NCI-H2196 (cell line): Measurements from ENCODE around the gene LDLRAD4.

Experiments
- DNase-seq: peaks from one replicate; lab custom pipeline; 2025; ENCODE audit not compliant: unreplicated experiment; lab: John Stamatoyannopoulos, UW

LDLRAD4 gene

DNA sequence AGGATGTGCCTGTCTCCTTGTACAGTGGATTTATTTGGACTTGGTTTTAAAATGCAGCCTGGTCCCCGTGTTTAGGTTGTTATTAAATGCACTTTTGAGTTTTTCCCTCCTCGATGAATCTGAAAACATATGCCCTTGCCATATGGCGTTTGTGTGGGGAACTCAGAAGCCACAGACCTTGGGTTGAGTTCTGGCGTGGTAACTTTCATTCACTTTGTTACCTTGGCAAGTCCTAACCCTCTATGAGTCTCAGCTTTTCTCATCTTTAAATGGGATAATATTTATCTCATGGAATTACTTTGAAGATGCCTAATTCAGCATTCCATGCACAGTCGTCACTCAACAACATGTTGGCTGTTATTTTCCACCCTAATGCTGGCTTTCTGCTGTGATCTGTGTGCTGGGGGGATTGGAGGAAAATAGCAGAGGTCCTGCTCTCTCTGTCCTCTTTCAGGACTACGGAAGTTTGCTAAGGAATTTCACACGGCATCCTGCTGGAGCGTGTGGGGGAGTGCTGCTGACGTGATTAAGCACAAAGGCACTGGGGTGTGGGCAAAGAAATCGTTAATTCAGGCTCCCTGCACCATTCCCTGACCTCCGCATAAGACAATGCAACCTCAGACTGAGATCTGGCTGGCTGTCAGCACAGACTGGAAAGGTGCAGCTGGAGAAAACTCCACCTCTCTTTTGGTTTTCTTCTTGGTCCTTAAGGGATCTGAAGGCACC, 61.7 kb downstream of the LDLRAD4 start:
- DNase-seq = no peak

DNA sequence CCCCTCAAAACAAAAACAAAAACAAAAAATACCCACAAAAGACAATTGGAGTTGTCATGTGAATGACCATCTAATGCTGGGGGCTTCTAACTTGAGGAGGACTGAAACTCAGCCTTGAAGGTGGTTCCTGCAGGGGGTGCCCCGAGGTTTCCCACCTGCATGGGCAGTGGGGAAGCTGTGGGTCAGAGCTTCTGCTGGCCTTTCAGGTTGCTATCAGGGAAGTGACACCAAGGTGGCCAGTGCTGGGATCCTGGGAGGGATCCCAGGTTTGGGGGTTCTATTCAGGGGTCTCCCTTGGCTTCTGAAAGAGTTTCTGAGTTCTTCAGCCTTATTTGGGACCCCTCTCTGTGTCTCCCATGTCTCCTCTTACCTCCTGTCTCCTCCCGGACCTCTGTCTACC, 62.8 kb downstream of the LDLRAD4 start:
- no peak for DNase-seq

DNA sequence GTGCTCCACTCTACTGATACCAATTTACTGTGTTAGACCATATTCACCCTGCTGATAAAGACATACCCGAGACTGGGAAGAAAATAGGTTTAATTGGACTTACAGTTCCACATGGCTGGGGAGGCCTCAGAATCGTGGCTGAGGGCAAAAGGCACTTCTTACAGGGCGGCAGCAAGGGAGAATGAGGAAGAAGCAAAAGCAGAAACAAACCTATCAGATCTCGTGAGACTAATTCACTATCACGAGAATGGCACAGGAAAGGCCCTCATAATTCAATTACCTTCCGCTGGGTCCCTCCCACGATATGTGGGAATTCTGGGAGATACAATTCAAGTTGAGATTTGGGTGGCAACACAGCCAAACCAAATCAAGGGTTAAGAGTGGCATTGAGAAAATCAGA, 65.2 kb downstream of the LDLRAD4 start:
- no peak for DNase-seq

DNA sequence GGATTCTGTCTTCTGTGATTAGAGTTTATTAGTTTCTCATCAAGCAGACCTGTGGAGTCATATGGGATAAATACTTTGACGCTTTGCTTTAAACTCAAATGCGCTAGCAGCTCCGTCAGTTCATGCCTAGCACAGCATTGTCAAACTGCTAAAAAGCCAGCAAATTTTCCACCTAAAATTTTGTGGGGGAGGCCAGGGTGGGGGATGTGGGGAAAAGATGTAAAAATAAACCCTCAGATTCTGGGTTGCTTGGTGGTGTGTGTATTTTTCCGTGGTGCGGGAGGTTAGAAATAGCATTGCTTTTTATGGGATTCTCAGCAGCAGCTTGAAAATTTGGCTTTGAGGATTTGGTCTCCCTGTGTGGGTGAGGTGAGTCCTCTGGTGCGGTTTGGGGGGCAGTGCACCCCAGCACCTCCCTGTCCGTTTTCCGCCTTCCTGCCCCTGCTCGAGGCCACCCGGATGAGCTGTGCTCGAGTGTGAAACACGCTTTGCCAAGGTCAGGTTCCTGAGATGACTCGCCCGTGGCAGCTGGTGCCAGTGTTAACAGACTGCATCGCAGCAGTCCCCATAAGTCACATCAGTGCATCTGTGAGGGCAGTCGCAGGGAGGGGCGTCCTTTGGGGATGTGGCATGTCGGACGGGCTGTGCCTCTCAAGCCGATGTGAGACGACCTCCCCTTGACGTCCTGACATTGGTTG, 65.9 kb downstream of the LDLRAD4 start:
- DNase-seq = no peak

DNA sequence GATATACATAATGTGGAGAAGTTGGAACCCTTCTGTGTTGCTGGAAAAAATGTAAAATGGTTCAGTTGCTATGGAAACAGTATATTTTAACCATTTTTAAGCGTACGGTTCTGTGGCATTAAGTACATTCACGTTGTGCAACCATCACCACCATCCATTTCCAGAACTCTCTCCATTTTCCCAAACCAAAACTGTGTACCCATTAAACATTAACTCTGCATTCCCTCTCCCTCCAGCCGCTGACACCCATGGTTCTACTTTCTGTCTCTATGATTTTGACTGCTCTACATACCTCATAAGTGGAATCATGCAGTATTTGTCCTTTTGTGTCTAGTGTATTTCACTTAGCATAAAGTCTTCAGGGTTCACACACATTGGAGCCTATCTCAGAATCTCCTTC, 67.3 kb downstream of the LDLRAD4 start:
- no peak for DNase-seq

DNA sequence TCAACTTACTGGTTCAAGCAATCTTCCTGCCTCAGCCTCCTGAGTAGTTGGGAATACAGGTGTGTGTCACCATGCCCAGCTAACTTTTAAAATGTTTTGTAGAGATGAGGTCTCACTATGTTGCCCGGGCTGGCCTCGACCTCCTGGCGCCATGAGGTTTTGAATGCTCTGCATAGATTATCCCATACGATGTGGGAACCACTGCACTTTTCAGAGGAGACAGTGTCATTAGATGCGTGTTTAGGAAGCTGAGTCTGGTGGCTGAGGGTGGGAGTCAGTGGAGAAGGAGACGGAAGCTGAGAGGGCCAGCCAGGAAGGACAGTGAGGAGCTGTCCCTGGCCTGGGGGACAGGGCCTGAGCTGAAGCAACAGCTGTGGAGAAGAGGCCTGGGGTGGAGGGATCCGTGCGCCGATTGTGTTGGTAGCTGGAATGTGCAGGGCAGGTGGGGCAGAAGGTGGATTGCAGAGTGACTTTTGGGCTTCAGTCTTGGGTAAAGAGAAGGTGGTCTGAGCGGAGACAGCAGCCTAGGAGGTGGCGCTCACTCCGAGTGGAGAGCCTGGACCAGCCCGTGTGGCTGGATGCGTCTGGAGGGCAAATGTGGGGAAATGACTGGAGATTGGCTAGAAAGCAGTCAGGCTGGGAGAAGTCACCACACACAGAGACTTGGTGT, 68.0 kb downstream of the LDLRAD4 start:
- DNase-seq = no peak

DNA sequence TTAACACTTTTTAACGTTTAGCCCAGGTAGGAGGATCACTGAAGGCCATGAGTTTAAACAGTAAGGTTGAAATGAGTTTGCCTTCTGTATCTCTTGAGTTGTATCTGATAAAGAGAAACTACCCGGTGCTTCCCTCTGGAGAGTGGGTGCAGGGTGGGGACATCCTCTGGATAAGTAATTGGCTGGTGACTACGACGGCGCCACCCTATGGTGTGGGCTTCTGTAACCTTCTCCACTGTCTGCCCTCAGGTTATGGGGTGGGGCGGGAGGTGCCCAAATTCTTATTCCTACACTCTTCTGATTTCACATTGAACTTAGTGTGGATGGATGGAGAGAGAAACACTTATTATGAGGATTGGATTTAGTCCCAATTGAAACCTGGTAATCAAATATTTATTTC, 68.8 kb downstream of the LDLRAD4 start:
- DNase-seq = no peak

DNA sequence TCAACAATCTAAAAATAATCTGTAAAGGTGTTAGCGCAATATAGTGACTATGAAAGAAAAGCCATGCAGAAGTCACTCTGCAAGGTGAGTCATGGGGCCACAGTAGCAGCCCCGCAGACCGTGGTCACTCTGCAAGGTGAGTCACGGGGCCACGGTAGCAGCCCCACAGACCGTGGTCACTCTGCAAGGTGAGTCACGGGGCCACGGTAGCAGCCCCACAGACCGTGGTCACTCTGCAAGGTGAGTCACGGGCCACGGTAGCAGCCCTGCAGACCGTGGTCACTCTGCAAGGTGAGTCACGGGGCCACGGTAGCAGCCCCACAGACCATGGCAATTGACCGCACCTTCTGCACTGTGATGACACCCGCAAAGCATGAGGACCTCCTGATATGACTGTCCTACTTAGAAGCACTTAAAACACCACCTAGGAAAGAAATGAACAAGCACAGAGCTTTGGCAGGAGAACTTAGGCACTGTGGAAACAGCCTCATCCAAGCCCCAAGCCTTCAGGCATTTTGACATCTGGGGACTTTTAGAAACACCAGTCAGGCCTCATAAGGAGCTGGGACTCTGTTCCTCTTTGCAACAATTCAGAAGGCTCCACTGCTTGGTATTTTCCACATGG, 70.1 kb downstream of the LDLRAD4 start:
- no peak for DNase-seq

DNA sequence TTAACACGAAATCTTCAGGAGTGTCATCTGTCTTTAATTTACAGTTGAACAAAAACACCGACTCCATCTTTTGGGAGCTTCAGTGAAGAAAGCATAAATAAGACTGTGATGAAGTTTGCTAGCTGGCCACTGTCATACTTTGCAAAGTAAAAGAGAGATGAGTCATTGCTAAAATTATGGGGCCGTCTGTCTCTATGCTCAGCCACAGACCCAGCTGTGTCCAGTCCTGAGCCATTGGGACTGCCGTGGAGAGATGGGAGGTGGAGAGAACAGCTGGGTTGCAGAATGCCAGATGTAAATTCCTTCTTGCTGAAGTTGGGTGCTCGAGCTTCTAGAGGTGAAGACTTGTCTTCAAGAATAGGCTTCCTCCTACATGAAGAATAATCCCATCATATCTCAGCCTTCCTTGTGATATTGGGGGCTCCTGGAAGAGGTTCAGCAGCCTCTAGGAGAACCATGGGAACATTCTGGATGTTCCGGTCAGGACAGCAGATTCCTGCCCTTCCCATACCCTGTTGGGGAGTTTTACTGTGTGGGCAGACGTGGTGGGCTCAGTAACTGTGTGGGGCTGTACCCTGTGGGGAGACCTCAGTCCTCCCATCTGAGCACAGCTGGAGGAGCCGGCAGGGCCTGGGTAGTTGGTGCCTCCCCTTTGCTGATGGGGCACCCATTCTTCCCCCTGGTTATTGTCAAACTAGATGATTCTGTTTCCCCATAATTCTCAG, 71.1 kb downstream of the LDLRAD4 start:
- no peak for DNase-seq

DNA sequence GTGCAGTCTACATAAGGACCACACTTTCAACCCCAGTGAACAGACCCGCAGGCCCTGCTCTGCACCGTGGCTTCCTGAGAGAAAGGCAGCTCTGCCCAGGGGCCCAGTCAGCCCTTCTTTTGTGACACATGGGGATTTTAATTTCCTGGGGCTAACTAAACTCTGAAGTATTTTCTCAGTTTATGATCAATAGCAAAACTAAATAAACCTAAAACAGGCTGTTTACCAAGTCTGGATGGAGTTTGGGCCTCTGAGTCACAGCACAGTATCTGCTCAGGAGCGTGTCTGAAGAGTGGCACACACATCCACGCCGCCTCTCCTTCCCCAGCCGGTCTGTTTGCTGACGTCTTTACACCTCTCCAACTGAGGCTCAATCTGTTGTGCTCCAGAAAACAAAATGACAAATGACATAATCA, 72.3 kb downstream of the LDLRAD4 start:
- DNase-seq = no peak

DNA sequence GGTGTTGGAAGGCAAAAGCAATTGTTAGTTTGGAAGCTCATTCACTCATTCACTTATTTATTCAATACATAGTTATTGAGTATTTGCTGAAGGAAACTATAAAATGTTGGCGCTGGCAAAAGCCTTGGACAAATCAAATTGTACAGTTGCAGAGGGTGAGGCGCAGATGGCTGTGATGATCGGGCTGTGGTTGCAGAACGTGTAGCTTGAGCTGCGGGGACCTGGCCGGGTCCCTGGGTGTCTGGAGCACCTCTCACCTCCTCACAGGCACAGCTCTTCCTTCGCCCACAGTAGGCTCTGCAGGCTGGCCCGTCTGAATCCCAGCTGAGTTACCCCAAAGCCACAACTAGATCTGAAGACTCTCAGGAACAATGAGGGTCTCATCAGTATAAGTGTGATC, 72.7 kb downstream of the LDLRAD4 start:
- DNase-seq = no peak

DNA sequence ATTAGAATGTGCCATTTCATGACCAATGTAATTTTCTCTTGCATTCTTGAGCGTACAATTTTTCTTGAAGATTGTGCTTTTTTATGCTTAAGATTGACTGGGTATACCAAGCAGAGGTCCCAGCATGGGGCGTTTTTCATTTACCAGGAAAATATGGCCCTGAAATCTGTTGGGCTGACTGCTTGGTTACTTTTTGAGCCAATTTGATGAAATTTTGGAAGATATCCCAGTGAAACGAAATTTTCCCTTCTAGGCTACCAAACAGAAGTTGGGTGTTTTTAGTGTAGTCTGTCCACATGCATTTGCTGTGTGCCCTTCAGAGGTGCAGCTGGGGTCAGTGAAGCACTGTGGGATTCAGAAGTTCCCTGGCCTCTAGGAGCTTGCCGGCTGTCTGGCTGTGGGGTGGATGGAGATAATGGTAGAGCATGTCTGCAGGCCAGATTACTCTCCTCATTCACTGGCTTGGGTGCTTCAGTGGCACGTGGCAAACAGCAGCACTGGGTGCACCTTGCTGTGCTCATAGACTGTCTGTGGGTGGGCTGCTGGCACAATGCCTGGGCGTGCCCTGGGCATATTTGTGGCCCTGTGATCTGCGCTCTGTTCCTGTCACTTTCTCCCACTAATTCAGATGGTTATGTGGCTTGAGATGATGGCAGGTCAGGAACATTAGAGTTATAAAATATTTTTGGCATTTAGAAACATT, 73.3 kb downstream of the LDLRAD4 start:
- no peak for DNase-seq

DNA sequence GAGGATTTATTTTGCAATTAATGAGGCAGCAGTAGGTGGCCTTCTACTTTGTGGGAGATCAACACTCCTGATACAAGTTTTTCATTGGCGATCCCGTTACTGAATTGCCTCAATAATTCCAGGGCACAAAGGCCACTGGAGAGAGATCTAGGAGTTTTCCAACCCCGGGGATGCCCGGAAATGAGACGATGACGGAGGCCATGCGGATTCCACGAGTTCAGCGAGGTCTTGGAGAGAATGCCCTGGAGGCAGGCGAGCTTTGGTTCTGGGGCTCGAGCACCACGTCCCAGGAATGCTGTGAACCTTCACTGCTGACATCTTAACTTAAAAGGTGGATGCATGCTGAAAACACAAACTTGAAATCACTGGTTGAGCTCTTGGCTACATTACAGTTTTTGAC, 74.2 kb downstream of the LDLRAD4 start:
- no peak for DNase-seq

DNA sequence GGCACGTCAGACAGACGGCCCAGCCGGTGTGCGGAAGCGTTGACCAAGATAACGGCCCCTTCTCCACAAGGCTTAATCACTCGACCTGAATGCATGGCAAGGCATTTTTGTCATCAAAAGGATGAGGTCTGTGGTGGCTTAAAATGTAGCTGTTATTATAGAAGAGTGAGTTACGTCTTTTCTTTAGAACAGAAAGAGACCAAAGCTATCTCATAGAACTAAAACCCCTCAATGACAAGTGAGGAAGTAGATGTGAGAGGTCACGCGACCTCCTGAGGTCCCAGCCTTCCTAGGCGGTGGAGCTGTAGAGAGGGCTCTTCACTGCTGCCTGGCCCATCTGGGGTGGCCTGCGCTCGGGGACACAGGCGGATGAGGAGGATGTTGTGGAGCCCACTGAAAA, 75.7 kb downstream of the LDLRAD4 start:
- no peak for DNase-seq

DNA sequence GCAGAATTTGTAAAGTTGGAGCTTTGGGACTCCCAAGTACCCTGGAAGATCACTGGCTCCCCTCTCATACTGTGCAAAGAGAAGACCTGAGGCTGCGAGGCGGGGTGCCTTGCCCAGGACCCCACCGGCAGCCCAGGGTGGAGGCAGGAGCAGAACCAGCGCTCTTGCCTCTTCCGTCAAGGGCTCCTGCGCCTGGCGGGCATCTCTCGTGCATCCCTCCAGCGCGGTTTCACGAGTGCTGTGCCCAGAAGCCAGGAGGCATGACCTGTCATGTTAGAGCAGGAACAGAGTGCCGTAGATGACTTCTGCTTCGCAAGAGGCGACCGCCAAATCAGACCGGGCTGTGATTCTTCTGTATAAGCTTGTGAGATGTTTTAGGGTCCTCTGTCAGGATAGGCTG, 77.3 kb downstream of the LDLRAD4 start:
- no peak for DNase-seq

DNA sequence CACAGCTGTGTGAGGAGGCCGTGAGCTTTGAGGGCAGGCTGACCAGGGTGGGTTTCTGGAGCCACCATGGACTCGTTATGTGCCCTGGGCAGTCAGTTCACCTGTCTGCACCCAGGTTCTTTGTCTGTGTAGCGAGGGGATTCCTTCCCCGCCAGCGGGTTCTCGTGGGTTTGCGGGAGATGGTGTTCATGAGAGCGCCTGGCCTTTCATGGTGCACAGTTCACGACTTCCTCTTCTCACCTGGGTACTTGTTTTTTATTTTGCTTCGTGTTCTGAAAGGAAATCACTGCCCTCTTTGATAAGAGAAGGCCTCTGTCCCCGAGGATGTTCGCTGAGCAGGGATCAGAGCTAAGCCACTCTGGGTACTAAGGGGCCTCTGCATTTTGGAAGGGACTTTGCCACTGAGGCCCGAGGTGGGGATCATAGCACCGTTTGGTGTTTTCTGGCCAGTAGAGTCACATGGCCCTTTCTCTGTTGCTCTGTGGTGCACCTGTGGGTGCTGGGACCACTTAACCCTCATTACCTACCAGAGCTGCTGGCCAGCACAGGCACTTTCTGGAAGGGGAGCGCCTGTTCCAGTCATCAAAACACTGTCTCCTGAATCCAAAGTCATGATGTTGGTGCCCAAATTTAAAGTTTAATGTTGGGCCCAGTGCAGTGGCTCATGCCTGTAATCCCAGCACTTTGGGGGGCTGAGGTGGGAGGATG, 78.5 kb downstream of the LDLRAD4 start:
- no peak for DNase-seq

DNA sequence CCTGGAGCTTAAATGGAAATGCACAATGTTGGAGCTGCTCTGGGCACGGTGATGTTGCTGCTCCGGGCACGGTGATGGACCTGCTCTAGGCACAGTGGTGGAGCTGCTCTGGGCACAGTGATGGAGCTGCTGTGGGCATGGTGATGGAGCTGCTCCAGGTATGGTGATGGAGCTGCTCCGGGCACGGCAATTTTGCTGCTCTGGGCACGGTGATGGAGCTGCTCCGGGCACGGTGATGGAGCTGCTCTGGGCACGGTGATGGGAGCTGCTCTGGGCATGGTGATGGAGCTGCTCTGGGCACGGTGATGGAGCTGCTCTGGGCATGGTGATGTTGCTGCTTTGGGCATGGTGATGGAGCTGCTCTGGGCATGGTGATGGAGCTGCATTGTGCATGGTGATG, 79.7 kb downstream of the LDLRAD4 start:
- DNase-seq = no peak

DNA sequence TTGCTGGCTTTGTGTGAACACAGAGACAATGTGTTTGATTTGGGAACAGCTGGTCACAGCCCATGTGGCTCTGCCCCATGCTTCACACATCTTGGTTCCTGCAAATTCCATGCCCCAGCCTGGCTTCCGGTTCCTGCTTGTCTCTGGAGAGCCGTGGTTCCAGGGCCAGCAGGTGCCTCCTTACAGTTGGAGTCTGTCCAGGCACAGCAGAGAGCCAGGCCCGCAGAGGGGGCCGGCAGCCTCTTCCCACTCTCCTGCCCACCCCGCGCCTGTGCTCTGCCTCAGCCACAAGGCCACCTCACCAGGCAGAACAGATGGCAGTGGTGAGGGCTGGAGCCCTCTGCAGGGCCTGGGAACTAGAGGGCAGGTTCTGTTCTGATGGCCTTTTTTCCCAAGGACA, 81.5 kb downstream of the LDLRAD4 start:
- peak; percentile 32 for DNase-seq

DNA sequence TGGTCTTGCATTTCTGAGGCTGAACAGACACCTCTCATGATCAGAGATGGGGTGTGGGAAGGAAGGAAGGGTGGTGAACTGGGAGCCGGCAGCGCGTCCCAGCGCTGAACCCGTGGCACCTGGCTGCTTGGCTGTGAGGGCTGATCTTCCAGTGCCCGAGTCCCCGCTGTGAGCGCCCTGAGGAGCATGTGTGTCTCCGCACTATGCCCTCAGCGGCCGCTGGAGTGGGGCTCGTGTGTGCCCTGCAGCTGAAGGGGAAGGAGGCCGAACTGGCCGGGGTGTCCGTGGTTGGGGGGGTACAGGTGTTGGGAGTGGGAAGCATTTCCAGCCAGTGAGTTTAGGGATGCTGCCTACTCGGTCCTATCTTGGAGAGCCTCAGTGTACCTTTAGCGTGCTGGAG, 82.2 kb downstream of the LDLRAD4 start:
- DNase-seq = no peak

DNA sequence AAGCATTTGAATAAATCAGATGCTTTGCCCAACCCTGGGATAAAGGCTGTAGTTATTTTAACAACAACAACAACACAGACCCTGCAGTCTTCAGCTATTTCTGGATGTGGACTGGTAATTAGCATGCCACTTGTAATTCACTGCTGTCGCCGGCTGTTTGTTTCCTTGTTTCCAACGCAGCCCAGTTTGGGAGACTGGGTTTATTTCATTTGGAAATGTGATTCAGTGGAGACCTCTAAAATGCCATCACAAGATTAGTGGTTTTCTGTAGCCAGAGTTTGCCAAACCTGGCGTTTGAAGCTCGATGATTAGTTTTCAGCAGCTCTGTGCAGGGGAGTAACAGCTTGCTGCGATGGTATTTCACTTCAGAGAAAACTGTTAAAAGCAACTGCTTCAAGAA, 83.5 kb downstream of the LDLRAD4 start:
- no peak for DNase-seq
